ENCODE results near the gene NR3C1. TPM values are rescaled to one million over a fixed set of nuclear protein-coding genes. Genes with fewer than 3 reads are reported as not detected.
A peak's percentile ranks its signal among the peaks of the same experiment; 100 is the strongest.

NR3C1 gene
- total RNA-seq, 2 experiments from 2014 or later, result 66.2 to 77.9 TPM

DNA sequence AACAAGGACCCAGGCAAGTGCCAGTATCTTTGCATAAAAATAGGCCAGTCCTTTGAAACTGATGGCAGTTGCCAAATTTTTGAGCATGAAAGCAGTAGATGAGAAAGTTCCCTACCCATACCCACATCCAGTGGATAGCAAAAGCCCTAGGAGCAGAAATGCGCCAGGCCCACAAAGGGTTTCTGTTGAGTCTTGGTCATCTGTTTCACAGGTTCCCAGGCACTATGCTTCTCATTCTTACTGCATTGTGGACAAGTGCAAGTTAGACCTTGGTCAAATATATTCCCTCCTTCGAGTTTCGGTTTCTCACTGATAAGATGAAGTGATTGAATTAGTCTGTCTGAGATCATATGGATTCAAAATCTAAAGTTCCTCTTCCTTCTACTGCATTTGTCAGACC, 152.3 kb downstream of the NR3C1 start:
- no peaks in the 10 kb centered on the region for H3K27me3 Mint-ChIP-seq

GRCh38 chr5:143249851-143250250, 153.6 kb downstream of the NR3C1 start:
- H3K27me3 Mint-ChIP-seq, result no peaks in the 10 kb centered on the region
- CTCF ChIA-PET, result interaction anchor here (0.8 kb wide), 1 partner anchor 11 kb away, joined by 3 read pairs; no protein-coding TSS in a partner anchor
- no peak overlapping the region for H3K4me3 Mint-ChIP-seq
- ATAC-seq (no peak), DNase-seq (no peak)
- no peak overlapping the region for H3K27ac Mint-ChIP-seq
- no peaks in the 10 kb centered on the region for H3K4me1 Mint-ChIP-seq
- H3K36me3 Mint-ChIP-seq, result peaks cover 6% of the 10 kb centered on the region
- H3K9me3 Mint-ChIP-seq (ENCODE audit: low read depth), result peaks cover 4% of the 10 kb centered on the region

More for the DNA sequence above, 152.3 kb downstream of the NR3C1 start:
- Mint-ChIP-seq H3K4me3 (no peak overlapping the region), H3K36me3 (peaks cover 6% of the 10 kb centered on the region), H3K4me1 (no peaks in the 10 kb centered on the region), H3K9me3 (ENCODE audit: low read depth) (peaks cover 4% of the 10 kb centered on the region), H3K27ac (no peak overlapping the region)
- ATAC-seq (no peak), DNase-seq (no peak)
- CTCF ChIA-PET, result no interaction called here

DNA sequence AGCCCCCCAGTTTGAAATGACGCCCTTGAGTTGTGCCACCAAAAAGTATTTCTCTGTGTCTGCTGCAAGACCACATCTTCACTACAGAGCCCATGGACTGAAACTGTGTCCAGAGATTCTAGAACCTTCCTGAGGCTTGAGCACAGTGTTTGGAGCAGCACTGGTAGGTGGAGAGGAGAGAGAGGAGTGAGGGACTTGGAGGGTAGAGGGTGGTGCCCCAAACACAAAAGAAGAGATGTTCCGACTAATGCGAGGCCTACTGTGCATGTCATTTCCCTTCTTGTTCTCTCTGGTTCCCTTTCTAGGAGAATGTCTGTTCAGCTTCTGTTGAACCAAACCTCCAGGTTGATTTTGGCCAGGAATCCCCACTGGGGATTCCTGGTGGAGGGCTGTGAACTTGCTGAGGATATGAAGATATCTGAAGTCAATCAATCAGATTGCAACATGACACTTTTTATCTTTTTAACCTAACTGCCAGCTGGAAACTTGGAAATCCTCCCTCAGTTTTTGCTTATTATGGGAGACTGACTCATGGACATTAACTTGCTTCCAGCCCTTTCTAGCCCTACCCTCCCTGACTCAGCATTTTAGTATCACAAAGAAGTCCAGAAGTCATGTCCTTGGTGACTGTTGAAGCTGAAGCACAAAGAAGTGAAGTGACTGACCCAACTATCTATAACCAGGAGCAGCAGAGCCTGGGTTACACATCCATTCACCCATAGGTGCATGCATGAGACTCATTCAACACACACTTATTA, 154.5 kb downstream of the NR3C1 start:
- H3K9me3 Mint-ChIP-seq (ENCODE audit: low read depth), result peaks cover 4% of the 10 kb centered on the region
- H3K27me3 Mint-ChIP-seq, result no peaks in the 10 kb centered on the region
- H3K36me3 Mint-ChIP-seq, result peaks cover 6% of the 10 kb centered on the region
- H3K4me3 Mint-ChIP-seq, result no peak overlapping the region
- CTCF ChIA-PET, result no interaction called here
- no peaks in the 10 kb centered on the region for H3K4me1 Mint-ChIP-seq
- H3K27ac Mint-ChIP-seq, result no peak overlapping the region
- DNase-seq (no peak), ATAC-seq (no peak)

DNA sequence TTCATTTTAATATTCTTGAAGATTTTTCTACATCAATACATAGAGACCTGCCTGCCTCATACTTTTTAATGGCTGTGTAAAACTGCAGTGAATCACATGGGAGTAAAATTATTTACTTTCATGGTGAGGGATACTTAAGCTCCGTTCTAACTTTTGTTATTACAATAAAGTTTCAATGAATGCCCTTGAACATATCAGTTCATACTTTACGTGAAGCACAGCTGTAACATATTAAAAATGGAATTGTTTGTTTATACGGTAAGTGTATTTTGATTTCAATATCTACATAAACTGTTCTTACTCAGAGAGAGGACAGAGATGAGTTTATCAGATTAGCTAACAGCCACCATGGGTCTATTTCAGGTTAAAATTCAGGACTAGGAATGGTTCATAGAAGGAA, 155.1 kb downstream of the NR3C1 start:
- Mint-ChIP-seq H3K27me3 (no peaks in the 10 kb centered on the region), H3K4me1 (no peaks in the 10 kb centered on the region), H3K36me3 (peaks cover 6% of the 10 kb centered on the region), H3K27ac (no peak overlapping the region), H3K9me3 (ENCODE audit: low read depth) (peaks cover 4% of the 10 kb centered on the region), H3K4me3 (no peak overlapping the region)
- CTCF ChIA-PET, result no interaction called here
- DNase-seq (no peak), ATAC-seq (no peak)

DNA sequence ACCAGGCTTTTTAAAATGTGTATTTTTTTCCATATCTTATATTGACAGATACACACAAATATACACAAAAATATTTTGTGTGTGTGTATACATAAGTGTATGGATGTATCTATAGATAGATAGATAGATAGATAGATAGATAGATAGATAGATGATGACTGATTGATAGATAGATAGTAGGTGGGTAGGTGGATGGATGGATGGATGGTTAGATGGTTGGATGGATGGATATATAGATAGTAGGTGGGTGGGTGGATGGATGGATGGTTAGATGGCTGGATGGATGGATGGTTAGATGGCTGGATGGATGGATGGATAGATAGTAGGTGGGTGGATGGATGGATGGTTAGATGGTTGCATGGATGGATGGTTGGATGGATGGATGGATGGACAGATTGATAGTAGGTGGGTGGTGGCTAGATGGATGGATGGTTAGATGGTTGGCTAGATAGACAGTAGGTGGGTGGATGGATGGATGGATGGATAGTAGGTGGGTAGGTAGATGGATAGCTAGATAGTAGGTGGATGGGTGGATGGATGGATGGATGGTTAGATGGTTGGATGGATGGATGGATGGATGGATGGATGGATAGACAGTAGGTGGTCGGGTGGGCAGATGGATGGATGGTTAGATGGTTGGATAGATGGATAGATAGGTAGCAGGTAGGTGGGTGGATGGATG, 156.2 kb downstream of the NR3C1 start:
- no peak for DNase-seq
- Mint-ChIP-seq H3K27ac (no peak overlapping the region), H3K4me1 (no peaks in the 10 kb centered on the region), H3K27me3 (no peaks in the 10 kb centered on the region), H3K9me3 (ENCODE audit: low read depth) (peaks cover 4% of the 10 kb centered on the region), H3K4me3 (no peak overlapping the region), H3K36me3 (peaks cover 6% of the 10 kb centered on the region)
- ATAC-seq, result no peak
- CTCF ChIA-PET, result no interaction called here

DNA sequence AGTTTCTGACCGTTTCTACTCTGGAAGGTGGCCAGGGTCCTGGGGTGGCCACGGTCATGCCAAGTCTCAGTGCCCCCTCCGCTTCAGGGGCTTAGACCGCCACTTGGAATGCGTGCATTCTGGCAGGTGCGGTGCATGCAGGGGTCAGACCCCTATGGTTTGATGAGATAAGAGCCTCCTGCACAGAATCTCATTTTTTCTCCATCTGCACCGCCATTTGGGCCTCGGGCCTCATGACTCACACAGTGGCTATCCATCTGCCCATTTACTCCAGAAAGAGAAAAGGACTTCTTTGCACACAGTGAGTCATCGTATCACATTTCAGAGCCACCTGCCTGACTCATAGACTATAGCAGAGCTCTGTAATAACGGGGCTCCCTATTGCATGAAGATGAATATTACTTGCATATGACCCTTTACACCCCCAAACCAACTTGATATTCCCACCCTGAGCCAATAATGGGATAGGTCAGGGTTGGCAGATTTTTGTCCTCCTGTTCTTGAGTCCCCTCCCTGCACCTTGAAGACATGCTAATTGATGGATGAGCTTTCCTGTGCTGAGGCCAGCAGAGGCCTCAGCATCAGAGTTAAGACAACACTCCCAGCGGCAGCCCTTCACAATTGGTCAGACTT, 157.4 kb downstream of the NR3C1 start:
- no peaks in the 10 kb centered on the region for H3K4me1 Mint-ChIP-seq
- H3K36me3 Mint-ChIP-seq, result peaks cover 6% of the 10 kb centered on the region
- peaks cover 4% of the 10 kb centered on the region for H3K9me3 Mint-ChIP-seq (ENCODE audit: low read depth)
- no peaks in the 10 kb centered on the region for H3K27me3 Mint-ChIP-seq
- H3K27ac Mint-ChIP-seq, result no peak overlapping the region
- no peak overlapping the region for H3K4me3 Mint-ChIP-seq
- DNase-seq (no peak), ATAC-seq (no peak)
- CTCF ChIA-PET, result no interaction called here

GRCh38 chr5:143244990-143245389, 158.5 kb downstream of the NR3C1 start:
- CTCF ChIA-PET, result no interaction called here
- DNase-seq, result no peak
- no peak for ATAC-seq
- Mint-ChIP-seq H3K27me3 (no peaks in the 10 kb centered on the region), H3K4me1 (no peaks in the 10 kb centered on the region), H3K9me3 (ENCODE audit: low read depth) (peaks cover 4% of the 10 kb centered on the region), H3K4me3 (no peak overlapping the region), H3K27ac (no peak overlapping the region), H3K36me3 (peaks cover 6% of the 10 kb centered on the region)

- ATAC-seq, result no peak
- CTCF ChIA-PET, result no interaction called here
- DNase-seq, result no peak
- H3K36me3 Mint-ChIP-seq, result peaks cover 6% of the 10 kb centered on the region
- no peaks in the 10 kb centered on the region for H3K4me1 Mint-ChIP-seq
- H3K9me3 Mint-ChIP-seq (ENCODE audit: low read depth), result peaks cover 4% of the 10 kb centered on the region
- H3K27ac Mint-ChIP-seq, result no peak overlapping the region
- H3K27me3 Mint-ChIP-seq, result no peaks in the 10 kb centered on the region
- no peak overlapping the region for H3K4me3 Mint-ChIP-seq
Measured at GRCh38 chr5:143244000-143244736, 159.3 kb downstream of the NR3C1 start.

- CTCF ChIA-PET, result no interaction called here
- no peak for ATAC-seq
- Mint-ChIP-seq H3K4me1 (no peaks in the 10 kb centered on the region), H3K4me3 (no peak overlapping the region), H3K9me3 (ENCODE audit: low read depth) (peaks cover 4% of the 10 kb centered on the region), H3K36me3 (peaks cover 6% of the 10 kb centered on the region), H3K27ac (no peak overlapping the region), H3K27me3 (no peaks in the 10 kb centered on the region)
- no peak for DNase-seq
Measured at GRCh38 chr5:143243103-143243502, 160.4 kb downstream of the NR3C1 start.

DNA sequence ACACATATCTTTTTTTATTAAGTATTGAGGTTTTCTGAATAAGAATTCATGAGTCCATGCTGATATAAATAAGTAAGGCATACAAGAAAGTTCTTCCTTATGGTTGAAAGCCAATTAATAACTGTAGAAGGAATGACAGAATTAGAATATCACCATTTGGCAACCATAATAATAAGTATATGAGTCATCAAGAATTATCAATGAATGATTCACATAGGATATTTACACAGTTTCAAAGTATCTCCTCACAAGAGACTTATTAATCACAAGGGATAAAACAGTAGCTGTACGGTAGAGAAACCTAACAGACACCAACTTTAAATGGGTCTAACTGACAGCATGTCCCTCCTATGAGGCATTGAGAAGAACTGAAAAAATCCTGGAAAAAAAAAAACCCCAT, 161.6 kb downstream of the NR3C1 start:
- no peaks in the 10 kb centered on the region for H3K9me3 Mint-ChIP-seq (ENCODE audit: low read depth)
- H3K4me1 Mint-ChIP-seq, result no peaks in the 10 kb centered on the region
- H3K27me3 Mint-ChIP-seq, result no peaks in the 10 kb centered on the region
- DNase-seq (no peak), ATAC-seq (no peak)
- H3K4me3 Mint-ChIP-seq, result no peak overlapping the region
- no peak overlapping the region for H3K27ac Mint-ChIP-seq
- CTCF ChIA-PET, result no interaction called here
- H3K36me3 Mint-ChIP-seq, result peaks cover 2% of the 10 kb centered on the region

DNA sequence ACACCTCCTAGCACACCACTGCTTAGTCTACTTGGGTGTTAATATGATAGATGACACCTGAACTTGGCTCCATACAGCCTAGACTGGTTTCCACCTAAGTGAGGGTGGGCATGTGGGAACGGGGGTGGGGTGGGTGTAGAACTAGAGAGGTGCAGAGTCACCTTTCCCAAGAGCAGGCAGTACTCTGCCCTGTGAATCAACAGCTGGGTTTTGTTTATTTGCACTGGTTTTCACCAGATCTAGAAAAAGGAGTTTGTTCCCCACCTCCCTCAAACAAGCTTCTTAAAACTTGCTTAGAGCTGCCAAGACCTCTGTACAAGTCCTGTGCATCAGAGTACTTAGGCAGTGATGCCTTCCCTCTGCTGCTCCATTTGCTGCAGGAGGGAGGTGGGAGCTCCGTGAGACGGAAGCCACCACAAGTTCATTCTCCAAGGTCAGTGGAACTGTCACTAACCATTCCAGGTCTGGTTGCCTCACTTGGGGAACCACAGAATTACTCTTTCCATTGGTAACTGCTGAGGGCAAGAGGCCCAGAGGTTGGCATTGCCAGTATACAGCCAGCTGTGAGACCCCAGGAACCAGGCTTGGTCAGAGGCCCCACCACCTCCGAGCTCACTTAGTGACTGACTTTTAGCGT, 163.5 kb downstream of the NR3C1 start:
- Mint-ChIP-seq H3K4me1 (no peaks in the 10 kb centered on the region), H3K9me3 (ENCODE audit: low read depth) (no peaks in the 10 kb centered on the region), H3K27me3 (no peaks in the 10 kb centered on the region), H3K4me3 (no peak overlapping the region), H3K27ac (no peak overlapping the region), H3K36me3 (no peaks in the 10 kb centered on the region)
- CTCF ChIA-PET, result interaction anchor here (1.0 kb wide), 1 partner anchor 10 kb away, joined by 3 read pairs; no protein-coding TSS in a partner anchor
- DNase-seq (peak; percentile 28), ATAC-seq (no peak)

GRCh38 chr5:143238620-143239019, 164.9 kb downstream of the NR3C1 start:
- CTCF ChIA-PET, result interaction anchor here (1.0 kb wide), 1 partner anchor 11 kb away, joined by 3 read pairs; no protein-coding TSS in a partner anchor
- Mint-ChIP-seq H3K9me3 (ENCODE audit: low read depth) (no peaks in the 10 kb centered on the region), H3K27ac (no peak overlapping the region), H3K4me1 (no peaks in the 10 kb centered on the region), H3K4me3 (no peak overlapping the region), H3K27me3 (no peaks in the 10 kb centered on the region), H3K36me3 (no peaks in the 10 kb centered on the region)
- DNase-seq, result peak; percentile 14
- no peak for ATAC-seq

DNA sequence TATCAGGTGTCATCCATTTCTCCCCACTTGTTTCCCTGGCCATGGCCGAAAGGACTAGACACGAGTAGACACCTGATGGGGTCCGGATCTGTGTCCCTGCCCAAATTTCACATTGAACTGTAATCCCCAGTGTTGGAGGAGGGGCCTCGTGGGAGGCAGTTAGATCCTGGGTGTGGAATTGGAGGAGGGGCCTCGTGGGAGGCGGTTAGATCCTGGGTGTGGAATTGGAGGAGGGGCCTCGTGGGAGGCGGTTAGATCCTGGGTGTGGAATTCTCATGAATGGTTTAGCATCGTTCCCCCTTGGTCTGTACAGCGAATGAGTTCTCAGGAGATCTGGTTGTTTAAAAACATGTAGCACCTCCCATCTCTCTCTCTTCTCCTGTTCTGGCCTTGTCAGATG, 165.8 kb downstream of the NR3C1 start:
- no peaks in the 10 kb centered on the region for H3K27me3 Mint-ChIP-seq
- no peaks in the 10 kb centered on the region for H3K4me1 Mint-ChIP-seq
- CTCF ChIA-PET, result no interaction called here
- no peak overlapping the region for H3K4me3 Mint-ChIP-seq
- H3K27ac Mint-ChIP-seq, result no peak overlapping the region
- ATAC-seq (no peak), DNase-seq (peak; percentile 28)
- H3K36me3 Mint-ChIP-seq, result no peaks in the 10 kb centered on the region
- H3K9me3 Mint-ChIP-seq (ENCODE audit: low read depth), result no peaks in the 10 kb centered on the region
